ENCODE measurements around the gene STT3B. TPM values are rescaled to one million over a fixed set of nuclear protein-coding genes. Genes with fewer than 3 reads are reported as not detected.

STT3B gene
- total RNA-seq, 1 donor from 2014 or later: 180 TPM

DNA sequence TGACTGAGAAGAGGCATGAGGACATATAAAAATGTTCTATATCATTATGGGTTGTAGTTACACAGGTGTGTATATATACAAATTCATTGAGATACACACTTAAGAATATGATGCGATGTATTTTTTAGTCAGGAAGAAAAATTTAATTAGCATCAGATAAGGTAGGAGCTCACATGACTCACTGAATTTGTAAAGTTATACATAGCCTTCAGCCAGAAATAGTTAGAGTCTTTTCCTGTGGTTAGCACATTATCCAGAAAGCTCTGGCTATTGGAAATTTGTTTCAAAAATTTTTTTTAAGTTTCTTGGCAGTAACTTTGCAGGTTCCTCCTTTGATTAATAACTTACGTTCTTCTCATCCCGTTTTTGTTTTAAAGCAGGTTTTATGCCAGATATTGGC, 88.6 kb downstream of the STT3B start:
- Mint-ChIP-seq H3K4me3 (no peak overlapping the region), H3K27ac (no peak overlapping the region), H3K27me3 (no peaks in the 10 kb centered on the region), H3K4me1 (ENCODE audit: unreplicated experiment) (peaks cover 4% of the 10 kb centered on the region), H3K9me3 (no peaks in the 10 kb centered on the region), H3K36me3 (peaks cover 41% of the 10 kb centered on the region)
- DNase-seq (ENCODE audit: extremely low spot score, unreplicated experiment): no peak
- no peak for TF ChIP-seq CTCF (conservative IDR thresholded peaks at IDR 0.05)

DNA sequence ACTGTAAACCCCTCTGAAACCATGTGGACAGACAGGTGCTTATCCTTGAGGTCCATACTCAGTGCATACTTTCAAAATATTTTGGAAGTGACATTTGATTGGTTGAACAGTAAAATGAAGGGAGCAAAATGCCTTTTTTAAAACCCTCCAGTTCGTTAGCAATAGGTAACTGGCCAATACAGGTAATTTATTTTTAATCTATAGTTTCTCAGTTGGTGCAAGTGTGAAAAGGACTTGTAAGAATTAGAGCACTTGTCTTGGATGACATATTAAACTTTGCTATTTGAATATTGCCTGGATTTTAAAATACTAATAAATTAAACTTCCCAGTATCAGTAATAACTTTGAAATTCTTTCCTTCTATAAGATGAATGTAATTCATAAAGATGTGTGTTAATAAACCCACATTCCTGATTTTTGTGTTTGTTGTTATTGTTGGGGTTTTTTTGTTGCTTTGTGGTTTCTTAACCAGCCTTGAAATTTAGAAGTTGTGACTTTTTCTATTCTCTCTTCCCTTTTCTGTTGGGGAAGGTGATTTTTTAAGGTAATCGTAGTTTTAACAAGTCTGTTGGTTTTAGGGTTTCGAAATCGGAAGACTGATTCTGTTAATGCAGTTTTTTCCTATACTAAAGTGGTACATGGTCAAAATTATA, 90.0 kb downstream of the STT3B start:
- H3K4me3 Mint-ChIP-seq: no peak overlapping the region
- no peak for TF ChIP-seq CTCF (conservative IDR thresholded peaks at IDR 0.05)
- no peaks in the 10 kb centered on the region for H3K27me3 Mint-ChIP-seq
- peaks cover 4% of the 10 kb centered on the region for H3K4me1 Mint-ChIP-seq (ENCODE audit: unreplicated experiment)
- H3K9me3 Mint-ChIP-seq: no peaks in the 10 kb centered on the region
- peaks cover 55% of the 10 kb centered on the region for H3K36me3 Mint-ChIP-seq
- DNase-seq (ENCODE audit: extremely low spot score, unreplicated experiment): no peak
- H3K27ac Mint-ChIP-seq: no peak overlapping the region

DNA sequence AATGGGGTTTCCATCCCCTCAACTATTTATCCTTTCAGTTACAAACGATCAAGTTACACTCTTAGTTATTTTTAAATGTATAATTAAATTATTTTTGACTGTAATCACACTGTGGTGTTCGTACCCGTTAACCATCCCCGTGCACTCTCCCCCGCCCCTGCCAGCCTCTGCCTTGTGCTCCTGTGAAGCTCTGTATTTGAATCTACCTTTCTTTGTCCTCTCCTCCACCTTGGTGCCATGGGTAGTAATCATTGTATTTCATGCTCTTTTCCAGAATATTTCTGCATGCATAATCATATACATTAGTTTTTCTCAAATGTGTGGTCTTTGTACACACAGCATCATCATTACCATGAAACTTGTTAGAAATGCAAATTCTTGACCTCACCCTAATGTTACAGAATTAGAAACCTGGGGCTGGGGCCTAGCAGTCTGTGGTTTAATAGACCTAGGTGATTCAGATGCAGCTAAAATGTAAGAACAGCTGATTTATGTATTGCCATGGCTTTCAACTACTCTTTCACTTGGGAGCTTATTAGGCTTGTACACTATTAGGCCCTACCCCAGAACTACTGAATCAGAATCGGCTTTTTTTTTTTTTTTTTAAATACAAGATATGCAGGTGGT, 91.5 kb downstream of the STT3B start:
- TF ChIP-seq CTCF (conservative IDR thresholded peaks at IDR 0.05): no peak
- Mint-ChIP-seq H3K9me3 (no peaks in the 10 kb centered on the region), H3K4me1 (ENCODE audit: unreplicated experiment) (peaks cover 4% of the 10 kb centered on the region), H3K4me3 (no peak overlapping the region), H3K27ac (no peak overlapping the region), H3K36me3 (peaks cover 59% of the 10 kb centered on the region), H3K27me3 (no peaks in the 10 kb centered on the region)
- DNase-seq (ENCODE audit: extremely low spot score, unreplicated experiment): no peak

DNA sequence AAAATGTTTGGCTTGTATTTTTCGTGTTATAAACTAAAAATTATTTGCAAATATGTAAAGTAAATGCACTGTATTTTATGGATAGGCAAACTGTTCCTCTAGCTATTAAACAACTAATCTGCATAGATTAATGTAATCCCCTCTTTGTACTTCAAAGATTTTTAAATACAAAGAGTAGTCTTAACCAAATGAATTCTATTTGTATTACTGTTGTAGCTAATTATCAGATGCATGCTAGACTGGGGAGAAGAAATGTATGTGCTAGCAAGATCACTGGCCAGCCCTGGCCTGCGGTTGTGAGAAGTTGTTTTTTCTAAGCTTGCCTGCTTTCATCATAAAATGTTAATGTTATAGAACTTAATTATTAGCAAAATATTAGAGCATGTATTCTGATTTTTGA, 92.6 kb downstream of the STT3B start:
- Mint-ChIP-seq H3K36me3 (peaks cover 67% of the 10 kb centered on the region), H3K4me3 (no peak overlapping the region), H3K27ac (no peak overlapping the region), H3K4me1 (ENCODE audit: unreplicated experiment) (peaks cover 4% of the 10 kb centered on the region), H3K27me3 (no peaks in the 10 kb centered on the region), H3K9me3 (no peaks in the 10 kb centered on the region)
- no peak for DNase-seq (ENCODE audit: extremely low spot score, unreplicated experiment)
- no peak for TF ChIP-seq CTCF (conservative IDR thresholded peaks at IDR 0.05)

GRCh38 chr3:31629054-31629453, 96.3 kb downstream of the STT3B start:
- peaks cover 59% of the 10 kb centered on the region for H3K36me3 Mint-ChIP-seq
- H3K27ac Mint-ChIP-seq: no peak overlapping the region
- TF ChIP-seq CTCF (conservative IDR thresholded peaks at IDR 0.05): no peak
- H3K27me3 Mint-ChIP-seq: no peaks in the 10 kb centered on the region
- no peaks in the 10 kb centered on the region for H3K9me3 Mint-ChIP-seq
- H3K4me3 Mint-ChIP-seq: no peak overlapping the region
- H3K4me1 Mint-ChIP-seq (ENCODE audit: unreplicated experiment): no peaks in the 10 kb centered on the region
- DNase-seq (ENCODE audit: extremely low spot score, unreplicated experiment): no peak
